GDM1 (cell line): ENCODE measurements around the gene PTTG1.

Experiments used
- DNase-seq: peaks from one replicate; lab custom pipeline; 2025; lab: John Stamatoyannopoulos, UW

Gene PTTG1

GRCh38 chr5:160421625-160422258, at the start of gene PTTG1:
Gene PTTG1, plus strand, starts transcription at chr5:160421855. Its CDS starts 458 bp downstream, at chr5:160422313.
- peak; percentile 90 for DNase-seq

DNA sequence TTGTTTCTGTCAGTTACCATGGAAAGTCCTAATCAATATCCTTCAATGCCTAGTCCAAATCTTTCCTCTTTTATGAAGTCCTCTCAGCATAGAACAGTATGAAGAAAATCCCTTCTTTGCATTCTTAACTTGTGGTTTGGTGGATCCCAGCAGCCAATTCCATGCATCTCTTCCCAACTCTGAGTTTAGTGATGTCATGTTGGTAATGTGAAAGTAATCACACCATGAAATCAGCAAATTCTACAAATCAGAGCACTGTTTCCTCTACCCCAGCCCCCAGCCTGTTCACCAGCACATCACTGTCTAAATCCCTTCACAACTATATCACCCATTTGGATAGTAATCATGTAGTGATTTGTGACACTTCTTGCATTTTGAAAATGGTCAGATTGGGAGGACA, 46.5 kb upstream of the PTTG1 start:
- DNase-seq = no peak

- no peak for DNase-seq
Observed at GRCh38 chr5:160375701-160376100, 46.0 kb upstream of the PTTG1 start.

GRCh38 chr5:160376416-160376815, 45.2 kb upstream of the PTTG1 start:
- no peak for DNase-seq

GRCh38 chr5:160377651-160378050, 44.0 kb upstream of the PTTG1 start:
- DNase-seq = no peak

DNA sequence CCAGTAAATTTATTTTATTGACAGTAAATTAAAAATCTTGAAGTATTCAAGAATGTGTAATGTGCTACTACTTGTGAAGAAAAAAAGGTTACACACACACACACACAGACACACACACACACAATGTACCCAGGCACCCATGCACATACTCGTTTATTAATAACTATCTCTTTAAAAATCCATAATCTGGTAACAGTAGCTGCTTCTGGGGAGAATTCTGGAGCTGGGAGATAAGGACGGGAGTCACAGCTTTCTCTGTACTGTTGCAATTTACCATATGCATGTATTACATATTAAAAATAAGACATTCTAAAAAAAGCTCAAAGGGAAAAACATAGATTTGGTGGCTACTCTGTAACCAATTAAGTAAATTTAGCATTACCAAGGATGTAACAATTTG, 43.3 kb upstream of the PTTG1 start:
- no peak for DNase-seq

- DNase-seq = no peak
Observed at GRCh38 chr5:160379511-160379910, 42.1 kb upstream of the PTTG1 start.

GRCh38 chr5:160380041-160380440, 41.6 kb upstream of the PTTG1 start:
- DNase-seq = no peak

DNA sequence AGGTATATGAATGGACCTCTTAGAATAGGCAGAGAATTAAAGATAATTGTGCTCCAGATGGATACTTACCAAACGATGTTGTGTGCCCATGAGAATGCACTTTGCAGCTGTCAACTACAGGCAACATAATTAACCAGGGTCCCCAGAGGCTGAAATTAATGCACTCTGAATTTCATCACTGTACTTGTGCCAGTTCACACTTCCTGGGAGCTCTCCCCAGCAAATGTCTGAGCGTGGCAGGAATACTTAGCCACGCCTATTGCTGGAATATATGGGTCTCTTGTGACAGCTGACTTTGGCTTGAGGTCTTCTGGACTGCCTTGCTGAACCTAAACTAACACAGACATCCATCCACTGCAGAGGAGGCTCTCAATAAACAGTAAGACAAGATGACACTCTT, 39.3 kb upstream of the PTTG1 start:
- no peak for DNase-seq

GRCh38 chr5:160384681-160385080, 37.0 kb upstream of the PTTG1 start:
- no peak for DNase-seq

DNA sequence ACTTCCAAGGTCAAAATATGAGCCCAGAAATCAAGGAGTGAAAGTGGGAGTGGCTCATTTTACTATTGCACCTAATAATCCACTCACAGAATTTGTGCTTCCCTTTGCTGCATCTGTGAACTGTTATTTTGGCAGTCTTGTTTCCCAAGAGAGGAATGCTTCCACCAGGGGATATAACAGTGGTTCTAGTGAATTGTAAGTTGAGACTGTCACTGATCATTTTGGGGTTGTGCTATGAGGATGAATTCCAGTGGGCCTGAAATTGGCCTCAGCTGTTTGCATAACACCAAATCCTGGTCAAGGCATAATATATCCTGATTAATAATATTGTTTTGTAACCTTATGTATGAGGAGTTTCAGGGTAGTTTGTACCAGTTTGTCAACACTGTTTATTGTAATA, 36.2 kb upstream of the PTTG1 start:
- DNase-seq = no peak

GRCh38 chr5:160387445-160387844, 34.2 kb upstream of the PTTG1 start:
- DNase-seq = no peak

GRCh38 chr5:160390787-160391696, 30.6 kb upstream of the PTTG1 start:
- DNase-seq = no peak

- no peak for DNase-seq
Observed at GRCh38 chr5:160395111-160395510, 26.5 kb upstream of the PTTG1 start.

DNA sequence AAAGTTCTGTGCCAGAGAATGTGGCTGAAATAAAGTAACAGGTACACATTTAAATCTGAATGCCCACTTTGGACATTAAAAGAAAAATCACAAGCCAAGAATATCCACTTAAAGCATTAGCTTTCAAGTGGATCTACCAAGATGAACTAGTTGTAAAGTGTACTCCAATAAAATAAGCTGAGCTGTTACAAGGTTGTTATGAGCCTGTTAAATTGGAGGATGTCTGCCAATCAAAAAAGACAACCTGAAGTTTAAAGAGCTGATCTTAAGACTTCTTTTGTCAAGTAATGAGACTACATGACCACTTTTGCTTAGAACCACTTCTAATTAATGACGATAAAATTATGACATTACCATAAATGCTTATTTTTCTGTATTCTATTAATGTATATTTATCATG, 24.2 kb upstream of the PTTG1 start:
- no peak for DNase-seq

DNA sequence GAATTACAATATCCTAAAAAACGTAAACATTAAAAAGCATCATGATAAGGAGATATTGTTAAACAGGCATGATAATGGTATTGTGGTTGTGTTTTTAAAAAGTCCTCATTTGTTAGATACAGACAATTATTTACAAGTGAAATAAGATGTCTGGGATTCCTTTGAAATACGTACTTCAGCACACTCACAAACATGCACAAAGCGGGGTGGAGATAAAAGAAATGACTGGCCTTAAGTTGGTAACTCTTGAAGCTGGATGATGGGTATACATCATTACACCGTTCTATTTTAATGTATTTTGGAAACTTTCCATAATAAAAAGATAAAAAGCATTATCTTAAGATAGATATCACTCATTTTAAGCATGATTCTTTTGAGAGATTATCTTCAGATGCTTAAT, 22.8 kb upstream of the PTTG1 start:
- no peak for DNase-seq

GRCh38 chr5:160399402-160400353, 22.0 kb upstream of the PTTG1 start, which contains the start of gene FAM200C:
Gene FAM200C, minus strand, starts transcription at chr5:160400054. Its CDS starts 4,564 bp downstream, at chr5:160395490.
- peak; percentile 78 for DNase-seq

DNA sequence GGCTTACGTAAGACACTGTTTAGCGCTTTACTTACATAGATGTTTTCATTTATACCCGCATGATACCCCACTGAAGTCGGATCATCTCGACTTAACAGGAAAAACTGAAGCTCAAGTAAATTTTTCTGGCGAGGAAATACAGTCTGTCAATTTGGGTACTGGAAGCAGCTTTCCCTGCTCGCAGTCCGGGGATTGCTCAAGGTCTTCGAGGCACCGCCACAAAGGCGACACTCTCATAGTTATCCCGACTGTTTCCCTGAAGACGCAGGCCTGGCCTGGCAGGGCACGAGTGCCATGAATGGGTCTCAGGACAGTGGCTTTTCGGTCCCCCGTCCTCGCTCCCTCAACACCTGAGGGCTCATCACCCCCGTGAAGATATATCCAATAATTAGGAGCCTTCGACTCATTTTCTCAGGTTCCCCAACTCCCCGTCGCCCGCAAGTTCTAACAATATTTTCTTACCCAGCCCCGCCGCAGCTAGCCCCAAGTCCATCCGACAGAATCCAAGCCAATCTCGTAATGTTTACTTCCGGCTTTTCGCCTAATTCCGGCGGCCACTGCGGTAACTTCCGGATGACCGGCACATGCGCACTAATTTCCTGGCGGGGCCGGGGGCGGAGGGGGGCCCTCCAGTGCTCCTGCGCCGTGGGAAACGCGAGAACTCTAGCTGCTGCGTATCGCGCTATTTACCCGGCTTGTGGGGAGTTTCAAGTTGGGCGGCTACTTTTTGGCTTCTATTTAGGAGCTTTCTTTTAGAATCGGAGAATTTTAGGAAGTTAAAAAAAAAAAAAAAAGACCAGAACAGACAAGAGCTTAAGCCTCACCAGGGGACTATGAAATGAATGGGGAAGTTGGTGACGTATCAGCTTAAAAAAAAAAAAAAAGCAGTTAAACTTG, 2.8 kb upstream of the PTTG1 start, which contains the start of gene SLU7:
Gene SLU7 (minus strand): TSS at position 521 of the 897 bp plus-strand sequence. CDS start 3,787 bp downstream, outside the sequence.
- DNase-seq = peak; percentile 90

DNA sequence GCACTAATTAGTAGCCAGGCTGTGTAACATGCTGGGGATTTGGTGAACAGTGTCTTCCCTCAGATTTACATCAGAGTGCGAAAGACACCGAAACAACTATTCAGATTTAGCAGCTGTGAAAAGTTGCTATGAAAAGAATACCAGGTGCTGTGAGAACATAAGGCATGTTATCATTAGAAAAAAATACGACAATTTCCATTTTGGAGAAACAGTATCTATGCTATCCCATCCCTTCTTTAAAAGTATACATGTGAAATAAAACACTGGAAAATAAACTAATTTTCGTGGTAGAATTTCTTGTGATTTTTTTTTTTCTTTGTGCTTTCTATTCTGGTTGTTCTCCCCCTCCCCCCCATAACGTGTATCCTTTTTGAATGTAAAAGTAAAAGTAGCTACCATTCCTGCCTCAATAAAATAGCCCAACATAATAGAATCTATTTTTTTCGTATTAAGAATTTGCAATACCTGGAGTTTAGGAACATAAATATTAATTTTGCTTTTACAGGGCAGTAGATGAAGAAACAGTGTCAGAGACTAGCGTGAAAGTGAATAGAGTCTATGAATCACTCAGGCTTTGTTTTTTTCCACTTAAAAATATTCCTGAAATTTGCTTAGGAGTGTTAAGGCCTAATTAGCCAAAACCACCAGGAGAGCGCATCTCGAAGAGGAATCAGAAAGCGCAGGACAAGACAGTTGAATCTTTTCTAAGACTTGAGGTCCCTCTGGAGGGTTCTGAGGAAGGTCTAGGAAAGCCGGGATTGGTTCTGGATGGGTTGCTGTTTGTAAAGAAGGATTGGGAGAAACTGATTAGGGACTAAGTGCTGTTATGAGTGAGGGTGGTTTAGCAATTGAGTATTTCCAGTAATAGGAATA, 2.0 kb upstream of the PTTG1 start:
- no peak for DNase-seq

DNA sequence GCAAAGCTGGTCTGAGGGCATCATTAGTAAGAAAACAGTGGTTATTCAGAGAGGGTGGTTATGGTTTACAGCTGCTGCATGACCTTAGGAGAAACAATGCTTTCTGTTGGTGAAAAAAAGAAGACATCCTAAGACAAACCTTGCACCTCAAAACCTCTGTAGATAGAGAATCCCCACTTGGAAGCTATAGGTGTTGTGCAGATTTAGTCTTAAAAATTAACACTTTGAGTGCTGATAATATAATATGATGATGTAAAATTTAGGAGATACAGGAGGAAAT, 1.4 kb upstream of the PTTG1 start:
- DNase-seq = no peak
